KBM-7 (cell line): ENCODE data around the gene USP34.
"Not testable (repeated sequence)": the region's sequence is repeated elsewhere in the genome, so short reads cannot be mapped to it uniquely, and the experiment has no call there.

Source experiments
- DNase-seq: peaks from one replicate; pipeline ENCODE4 v3.0.0-alpha.2; 2015
- in situ Hi-C: fragments of 300-500 bp; cut with MboI; formaldehyde crosslinking; loops from 2 replicates; pipeline ENCODE4 v1.14.3; 2020; ENCODE audit warnings: low sequenced_read_pairs, low pct_unique_long_range_greater_than_20kb, mixed read lengths

Gene USP34

GRCh38 chr2:61220768-61221167, 250.1 kb downstream of the USP34 start:
- no peak for DNase-seq
- in situ Hi-C loops = no loop called here

- in situ Hi-C loops = no loop called here
- DNase-seq = no peak
Measured at GRCh38 chr2:61218817-61219170, 252.1 kb downstream of the USP34 start.

DNA sequence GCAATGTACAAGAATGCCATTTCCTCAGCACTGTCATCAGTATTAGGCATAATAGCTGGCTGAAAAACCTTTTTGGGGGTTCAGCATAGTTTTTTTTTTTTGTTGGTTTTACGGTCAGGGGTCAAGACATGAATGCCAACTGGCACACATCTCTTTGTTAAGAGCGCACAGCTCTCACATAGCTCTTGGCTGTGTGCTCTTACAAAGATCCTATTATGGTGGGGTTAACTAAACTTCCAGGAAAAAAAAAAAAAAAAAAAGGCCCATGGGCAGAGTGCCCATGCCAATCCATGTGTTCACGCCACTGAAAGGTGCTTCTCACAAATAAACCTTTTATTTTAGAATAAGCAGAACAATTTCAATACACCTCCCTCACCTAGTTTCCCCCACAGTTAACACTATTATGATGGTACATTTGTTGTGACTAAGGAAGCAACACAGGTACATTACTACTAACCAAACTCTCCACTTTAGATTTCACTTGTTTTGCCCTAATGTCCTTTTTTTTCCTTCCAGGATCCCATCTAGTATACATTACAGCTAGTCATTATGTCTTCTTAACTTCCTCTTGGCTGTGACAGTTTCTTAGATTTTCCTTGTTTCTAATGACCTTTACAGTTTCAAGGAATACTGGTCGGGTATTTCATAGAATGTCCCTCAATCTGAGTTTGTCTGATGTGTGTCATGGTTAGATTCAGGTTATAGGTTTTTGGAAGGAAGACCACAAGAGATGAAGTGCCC, 252.6 kb downstream of the USP34 start:
- no peak for DNase-seq
- in situ Hi-C loops = no loop called here

GRCh38 chr2:61214171-61214570, 256.7 kb downstream of the USP34 start:
- in situ Hi-C loops = no loop called here
- DNase-seq = no peak

DNA sequence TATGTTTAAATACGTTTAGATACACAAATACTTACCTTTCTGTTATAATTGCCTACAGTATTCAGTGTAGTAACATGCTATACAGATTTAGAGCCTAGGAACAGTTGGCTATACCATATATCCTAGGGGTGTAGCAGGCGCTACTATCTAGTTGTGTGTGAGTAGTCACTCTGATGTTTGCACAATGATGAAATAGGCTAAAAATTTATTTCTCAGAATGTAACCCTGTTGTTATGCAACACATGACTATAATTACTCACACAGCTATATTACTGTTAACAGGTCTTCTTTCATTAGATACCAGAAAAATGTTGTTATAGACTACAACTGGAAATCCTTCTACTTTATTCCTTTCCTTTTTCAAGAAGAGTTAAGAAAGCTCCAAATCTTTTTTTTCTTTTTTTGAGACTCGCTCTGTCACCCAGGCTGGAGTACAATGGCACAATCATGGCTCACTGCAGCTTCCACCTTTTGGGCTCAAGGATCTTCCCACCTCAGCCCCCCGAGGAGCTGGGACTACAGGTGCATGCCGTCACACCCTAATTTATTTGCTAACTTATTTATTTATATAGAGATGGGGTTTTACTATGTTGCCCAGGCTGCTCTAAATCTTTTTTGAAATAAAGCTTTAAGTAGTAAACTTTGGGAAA, 260.4 kb downstream of the USP34 start:
- no peak for DNase-seq

DNA sequence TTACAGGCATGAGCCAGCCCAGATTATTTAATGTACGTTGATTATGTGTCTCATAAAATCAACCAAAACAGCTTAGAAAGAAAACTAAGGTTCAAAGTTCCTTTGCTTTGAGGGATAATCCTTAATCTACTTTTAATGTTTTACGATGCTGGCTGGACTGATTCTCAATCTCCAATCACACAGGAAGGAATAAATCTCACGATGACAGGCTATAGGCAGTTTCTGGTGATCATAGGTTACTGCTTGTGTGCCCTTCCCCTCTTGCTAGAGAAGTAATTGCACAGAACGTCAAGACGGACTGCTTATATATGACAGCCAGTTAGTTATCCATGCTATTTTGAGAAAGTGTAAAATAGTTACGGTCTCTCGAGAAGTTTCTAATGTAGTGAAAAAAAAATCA, 265.8 kb downstream of the USP34 start:
- no peak for DNase-seq
- in situ Hi-C loops = no loop called here

More for the DNA sequence above, 260.4 kb downstream of the USP34 start:
- in situ Hi-C loops = no loop called here

DNA sequence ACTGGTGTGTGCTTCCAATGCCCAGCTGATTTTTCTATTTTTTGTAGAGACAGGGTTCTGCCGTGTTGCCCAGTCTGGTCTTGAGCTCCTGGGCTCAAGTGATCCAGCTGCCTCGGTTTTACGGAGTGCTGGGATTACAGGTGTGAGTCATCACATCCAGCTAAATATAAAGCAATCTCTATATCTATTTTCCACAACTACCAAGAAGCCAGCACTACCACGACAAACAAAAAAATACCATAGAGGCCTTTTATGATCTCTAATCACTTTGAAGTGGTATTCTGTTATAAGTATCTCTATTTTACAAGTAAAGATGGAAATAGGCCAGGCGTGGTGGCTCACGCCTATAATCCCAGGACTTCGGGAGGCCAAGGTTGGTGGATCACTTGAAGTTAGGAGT, 274.2 kb downstream of the USP34 start:
- DNase-seq = no peak
- in situ Hi-C loops = no loop called here

DNA sequence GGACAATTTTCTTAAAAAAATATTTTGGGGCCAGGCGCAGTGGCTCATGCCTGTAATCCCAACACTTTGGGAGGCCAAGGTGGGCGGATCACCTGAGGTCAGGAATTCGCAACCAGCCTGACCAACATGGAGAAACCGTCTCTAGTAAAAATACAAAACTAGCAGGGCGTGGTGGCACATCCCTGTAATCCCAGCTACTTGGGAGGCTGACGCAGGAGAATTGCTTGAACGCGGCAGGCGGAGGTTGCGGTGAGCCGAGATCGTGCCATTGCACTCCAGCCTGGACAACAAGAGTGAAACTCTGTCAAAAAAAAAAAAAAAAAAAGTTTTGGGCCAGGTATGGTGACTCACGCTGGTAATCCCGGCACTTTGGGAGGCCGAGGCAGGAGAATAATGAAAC, 276.2 kb downstream of the USP34 start:
- in situ Hi-C loops, DNase-seq: not testable (repeated sequence)

GRCh38 chr2:61193670-61194561, 277.0 kb downstream of the USP34 start:
- peak; percentile 32 for DNase-seq
- in situ Hi-C loops = no loop called here

- in situ Hi-C loops = no loop called here
- no peak for DNase-seq
Measured at GRCh38 chr2:61187085-61187484, 283.8 kb downstream of the USP34 start.

GRCh38 chr2:61185231-61185728, 285.6 kb downstream of the USP34 start:
- in situ Hi-C loops = no loop called here
- DNase-seq = no peak

- in situ Hi-C loops = no loop called here
- no peak for DNase-seq
Measured at GRCh38 chr2:61184263-61184662, 286.6 kb downstream of the USP34 start.

DNA sequence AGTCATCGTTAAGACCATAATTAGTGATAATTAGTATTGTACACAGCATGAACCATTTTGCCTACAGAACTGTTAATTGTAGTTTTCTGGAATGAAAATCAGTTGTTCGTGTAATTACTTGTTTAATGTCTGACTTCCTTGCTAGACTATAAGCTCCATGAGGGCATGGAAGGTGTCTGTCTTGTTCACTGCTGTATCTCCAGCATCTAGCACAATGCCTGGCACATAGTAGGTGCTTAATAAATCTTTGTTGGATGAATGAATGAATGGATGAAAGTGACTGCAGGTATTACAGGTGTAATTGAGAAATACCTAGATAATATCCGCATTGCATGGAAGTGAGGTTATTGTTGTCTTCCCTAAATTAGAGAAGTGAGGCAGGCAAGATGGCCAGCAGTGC, 287.1 kb downstream of the USP34 start:
- in situ Hi-C loops = no loop called here
- no peak for DNase-seq

DNA sequence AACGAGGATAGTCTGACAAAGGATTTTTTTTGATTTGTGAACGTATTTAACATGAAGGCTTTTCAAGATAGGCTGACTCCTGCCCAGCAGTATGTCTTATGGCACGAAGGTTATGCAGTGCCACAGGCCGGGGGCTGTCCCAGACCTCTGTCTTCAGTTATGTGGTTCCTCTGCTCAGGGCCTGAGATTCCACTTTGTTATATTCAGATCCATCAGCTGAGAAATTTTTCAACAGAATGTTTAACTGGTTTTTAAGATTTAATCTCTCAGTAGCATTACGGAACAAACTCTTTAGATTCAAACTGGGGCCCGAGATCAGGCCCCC, 288.9 kb downstream of the USP34 start:
- DNase-seq = no peak
- in situ Hi-C loops = no loop called here

DNA sequence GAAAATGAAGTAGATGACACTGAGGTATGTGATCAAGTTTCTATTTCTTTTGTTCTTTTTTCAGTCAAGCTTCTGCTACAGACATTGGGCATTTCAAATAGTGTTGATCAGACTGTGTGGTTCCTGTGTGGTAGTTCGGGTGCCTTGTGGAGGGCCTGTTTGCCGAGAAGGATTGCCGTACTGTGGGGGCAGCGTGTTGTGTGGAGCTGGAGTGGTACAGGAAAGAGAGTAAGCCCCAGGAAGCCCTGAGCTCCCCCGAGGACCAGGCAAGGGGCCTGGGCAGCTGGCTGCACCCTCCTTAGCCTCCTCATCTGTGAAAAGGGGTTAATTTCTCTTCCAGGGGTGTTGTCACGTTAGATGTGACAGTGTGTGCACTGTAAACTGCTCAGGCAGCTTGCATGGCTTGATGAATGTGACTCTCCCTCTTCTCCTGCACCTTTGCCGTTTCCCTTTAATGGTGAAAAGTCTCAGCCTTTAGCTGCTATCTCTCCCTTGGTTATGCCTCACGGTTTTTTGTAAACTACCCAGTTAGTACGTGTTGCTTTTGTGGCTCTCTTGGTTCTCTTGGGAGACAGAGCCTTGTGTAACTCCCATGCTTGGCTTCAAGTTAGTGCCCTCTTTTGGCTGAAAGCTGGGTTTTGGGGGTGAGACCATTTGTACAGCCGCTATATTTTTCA, 289.4 kb downstream of the USP34 start:
- no peak for DNase-seq

GRCh38 chr2:61180686-61181085, 290.2 kb downstream of the USP34 start:
- DNase-seq = no peak
- in situ Hi-C loops = no loop called here

More for the DNA sequence above, 289.4 kb downstream of the USP34 start:
- in situ Hi-C loops = no loop called here

DNA sequence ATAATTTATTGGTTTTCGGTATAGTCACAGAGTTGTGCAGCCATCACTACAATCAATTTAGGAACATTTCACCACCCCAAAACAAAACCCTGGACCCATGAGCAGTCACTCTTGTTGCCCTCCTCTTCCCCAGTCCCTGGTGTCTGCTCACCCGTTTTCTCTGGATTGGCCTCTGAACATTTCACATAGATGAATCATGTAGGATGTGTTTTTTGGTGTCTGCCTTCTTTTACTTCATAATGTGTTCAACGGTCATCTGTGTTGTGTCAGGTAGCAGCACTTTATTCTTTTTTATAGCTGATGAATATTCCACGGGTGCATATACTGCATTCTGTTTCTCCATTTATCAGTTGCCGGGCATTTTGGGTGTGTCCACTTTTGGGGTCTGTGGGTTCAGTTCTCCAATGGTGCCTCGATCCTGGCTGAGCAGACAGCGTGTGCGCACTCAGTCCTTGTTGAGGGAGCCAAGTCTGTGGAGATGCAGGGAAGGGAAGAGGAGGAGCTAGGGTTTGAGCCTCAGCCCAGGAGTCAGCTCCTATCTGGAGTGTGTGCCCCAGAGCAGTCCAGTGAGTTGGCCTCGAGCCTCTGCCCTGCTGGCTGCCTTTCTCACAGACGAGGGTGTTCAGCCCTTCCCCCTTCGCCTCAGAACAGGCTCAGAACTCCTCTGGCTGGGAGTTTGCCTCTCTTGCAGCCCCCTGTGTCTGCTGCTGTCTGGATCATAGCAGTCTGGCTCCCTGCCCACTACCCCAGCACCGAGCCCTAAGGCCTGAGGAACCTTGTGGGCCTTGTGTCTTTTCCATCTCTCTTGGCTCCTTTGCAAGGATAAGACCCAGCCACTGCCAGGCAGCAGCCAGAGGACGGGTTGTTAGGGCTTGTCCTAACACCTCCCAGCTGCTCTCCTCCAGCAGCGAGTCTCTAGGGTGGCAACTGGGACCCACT, 290.9 kb downstream of the USP34 start:
- in situ Hi-C loops = no loop called here
- no peak for DNase-seq
